Cortex of kidney (tissue), 1 donor: Measurements from ENCODE around the gene WDR33.

Experiments
- DNase-seq: peaks from one replicate; lab custom pipeline; 2025; lab: John Stamatoyannopoulos, UW

Gene WDR33

GRCh38 chr2:127694986-127695385, 116.0 kb downstream of the WDR33 start:
- no peak for DNase-seq

- DNase-seq, result no peak
Measured at GRCh38 chr2:127690696-127691095, 120.3 kb downstream of the WDR33 start.

GRCh38 chr2:127688405-127688804, 122.6 kb downstream of the WDR33 start:
- no peak for DNase-seq

GRCh38 chr2:127685410-127686080, 125.4 kb downstream of the WDR33 start:
- DNase-seq, result no peak

GRCh38 chr2:127683757-127684156, 127.2 kb downstream of the WDR33 start:
- no peak for DNase-seq

- DNase-seq, result no peak
Measured at GRCh38 chr2:127683056-127683455, 127.9 kb downstream of the WDR33 start.

DNA sequence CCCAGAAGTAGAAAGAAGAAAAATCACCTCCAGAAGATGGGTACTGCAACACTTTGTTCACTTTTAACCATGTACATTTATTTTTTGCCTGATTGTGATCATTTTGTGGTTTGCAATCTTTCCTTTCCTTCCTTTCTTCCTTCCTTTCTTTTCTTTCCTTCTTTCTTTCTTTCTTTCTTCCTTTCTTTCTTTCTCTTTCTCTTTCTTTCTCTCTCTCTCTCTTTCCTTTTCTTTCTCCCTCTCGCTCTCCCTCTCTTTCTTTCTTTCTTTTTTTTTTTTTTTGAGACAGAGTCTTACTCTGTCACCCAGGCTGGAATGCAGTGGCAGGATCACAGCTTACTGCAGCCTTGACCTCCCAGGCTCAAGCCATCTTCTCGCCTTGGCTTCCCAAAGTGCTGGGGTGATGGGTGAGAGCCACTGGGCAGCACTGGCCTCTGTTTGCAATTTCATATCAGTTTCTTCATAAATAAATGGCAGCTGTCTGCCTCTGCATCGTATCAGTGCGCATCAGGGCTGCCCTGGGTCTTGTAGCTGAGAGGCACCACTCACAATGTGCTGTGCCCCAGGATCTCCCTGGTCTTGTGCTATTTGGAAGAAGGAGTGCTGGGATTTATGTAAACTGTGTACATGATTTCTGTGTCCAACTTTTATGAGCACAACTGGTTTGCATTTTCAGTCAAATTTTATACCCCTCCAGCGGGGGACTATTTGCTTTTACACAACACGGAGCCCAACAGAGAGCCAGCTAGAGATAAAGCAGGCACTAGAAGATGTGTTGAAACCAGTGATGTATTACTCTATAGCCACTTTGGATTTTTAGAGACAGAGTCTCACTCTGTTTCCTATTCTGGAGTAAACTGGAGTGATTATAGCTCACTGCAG, 128.8 kb downstream of the WDR33 start:
- DNase-seq, result no peak

DNA sequence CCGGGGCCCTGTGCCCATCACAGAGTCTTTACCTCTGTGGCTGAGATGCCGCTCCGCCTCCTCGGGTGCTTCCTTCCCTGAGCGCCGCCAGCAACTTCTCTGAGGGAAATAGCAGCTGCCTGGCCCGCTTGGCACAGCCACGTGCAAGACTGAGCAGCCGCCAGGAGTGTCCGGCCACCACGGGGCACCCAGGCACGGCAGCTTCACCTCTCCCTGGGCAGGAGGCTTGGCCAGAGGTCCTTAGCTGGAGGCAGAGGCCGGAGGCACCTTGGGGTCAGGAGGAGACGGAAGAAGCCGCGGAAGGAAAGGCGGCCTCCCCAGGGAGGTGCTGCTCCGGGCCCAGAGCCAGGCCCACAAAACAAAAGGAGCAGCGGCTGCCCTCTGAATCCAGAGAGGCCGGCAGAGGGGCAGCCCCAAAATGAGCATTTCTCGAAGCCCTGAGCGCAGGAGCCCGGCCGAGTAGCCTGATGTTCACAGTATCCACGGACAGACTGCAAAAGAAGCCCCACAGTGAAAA, 129.6 kb downstream of the WDR33 start:
- DNase-seq, result no peak

- DNase-seq, result no peak
Measured at GRCh38 chr2:127680706-127681287, 130.2 kb downstream of the WDR33 start.

DNA sequence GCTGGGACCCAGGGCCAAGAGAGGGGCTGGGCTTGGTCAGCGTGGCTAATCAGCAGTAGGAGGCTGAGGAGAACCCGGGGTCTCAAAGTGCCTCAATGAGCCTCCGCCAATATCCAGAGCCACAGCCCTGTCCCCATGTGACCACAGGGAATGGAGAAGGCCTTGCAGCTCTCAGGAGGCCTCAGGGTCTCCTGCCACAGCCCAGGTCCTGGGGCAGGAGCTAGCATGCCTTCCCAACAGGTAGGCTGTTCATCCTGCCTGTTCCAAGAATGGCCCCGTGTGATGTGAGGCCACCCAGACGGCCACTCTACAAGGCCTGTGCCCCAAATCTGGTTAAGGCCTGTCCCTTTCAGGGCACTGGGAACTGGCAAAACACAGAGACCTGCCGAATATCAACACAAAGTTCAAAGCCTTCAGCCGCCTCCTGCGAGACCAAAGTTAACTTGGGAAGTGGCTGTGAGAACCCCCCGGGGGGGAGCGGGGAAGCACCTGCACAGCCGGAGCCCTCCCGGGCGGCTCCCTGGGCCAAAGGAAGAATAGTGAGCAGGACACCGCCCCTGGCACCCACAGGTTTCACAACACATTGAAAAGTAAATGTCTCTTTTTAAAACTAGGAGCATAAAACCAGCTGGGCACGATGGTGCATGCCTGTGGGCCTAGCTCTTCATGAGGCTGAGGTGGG, 131.2 kb downstream of the WDR33 start:
- no peak for DNase-seq

DNA sequence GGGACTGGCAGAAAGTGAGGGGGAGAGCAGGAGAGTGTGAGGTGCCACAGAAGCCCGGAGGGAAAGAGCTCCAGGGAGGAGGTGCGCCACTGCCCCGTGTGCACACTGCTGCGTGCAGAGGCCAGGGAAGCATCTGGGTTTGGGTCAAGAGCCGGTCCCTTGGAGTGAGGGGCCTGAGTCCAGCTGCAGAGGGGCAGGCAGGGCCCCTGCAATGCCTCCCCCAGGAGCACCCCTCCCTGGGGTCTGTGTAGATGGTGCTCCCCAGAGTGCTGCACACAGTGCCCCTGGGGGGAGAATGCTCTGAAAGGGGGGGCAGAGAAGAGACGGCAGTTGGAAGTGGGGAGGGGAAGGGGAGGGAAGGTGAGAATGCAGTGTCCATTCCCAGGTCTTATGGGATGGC, 132.0 kb downstream of the WDR33 start:
- no peak for DNase-seq

- no peak for DNase-seq
Measured at GRCh38 chr2:127678531-127678930, 132.4 kb downstream of the WDR33 start.

GRCh38 chr2:127676906-127677305, 134.1 kb downstream of the WDR33 start:
- no peak for DNase-seq

DNA sequence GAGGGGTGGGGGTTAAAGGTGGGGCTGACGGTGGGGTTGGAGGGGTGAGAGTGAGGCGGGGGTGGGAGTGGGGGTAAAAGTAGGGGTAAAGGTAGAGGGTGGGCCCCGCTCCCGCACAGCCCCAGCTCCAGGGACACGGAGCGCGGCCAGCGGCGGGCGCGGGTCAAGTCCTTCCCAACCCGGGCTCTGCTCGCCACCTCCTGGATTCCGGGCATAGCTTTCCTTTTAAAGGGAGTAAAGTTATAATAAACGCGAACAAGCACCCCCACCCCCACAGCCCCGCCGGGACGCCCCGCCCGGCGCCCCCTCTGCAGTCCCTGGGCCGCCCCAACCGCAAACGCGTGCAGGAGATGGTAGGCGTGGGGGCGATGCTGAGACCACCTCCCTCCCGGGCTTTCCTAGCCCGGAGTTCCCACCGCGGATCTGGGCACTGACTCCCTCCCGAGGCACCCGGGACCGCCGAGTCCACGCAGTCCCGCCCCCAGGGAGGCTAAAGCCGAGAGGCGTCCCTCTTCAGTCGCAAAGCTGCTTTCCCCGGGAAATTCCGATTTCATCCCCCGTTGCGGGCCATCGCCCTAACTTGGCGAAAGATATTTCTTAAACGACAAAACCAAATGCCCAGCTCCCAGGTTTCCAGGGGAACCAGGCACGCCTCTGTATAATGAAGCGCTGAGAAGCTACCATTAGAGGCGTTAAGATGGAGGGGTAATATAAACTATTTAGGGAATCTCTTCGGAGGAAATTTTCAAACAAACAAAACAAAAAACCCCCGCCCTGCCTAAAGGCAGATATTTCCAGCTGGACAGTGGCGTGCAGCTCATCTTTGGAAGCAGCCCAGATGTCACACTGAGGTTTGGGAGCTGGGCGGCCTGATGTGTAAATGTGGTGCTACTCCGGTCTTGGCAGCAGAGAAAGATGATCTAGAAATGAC, 135.4 kb downstream of the WDR33 start, which contains the start of gene LIMS2:
Gene LIMS2 (minus strand): TSS at position 200 of the 931 bp plus-strand sequence. CDS start 506 bp downstream, outside the sequence.
- no peak for DNase-seq

DNA sequence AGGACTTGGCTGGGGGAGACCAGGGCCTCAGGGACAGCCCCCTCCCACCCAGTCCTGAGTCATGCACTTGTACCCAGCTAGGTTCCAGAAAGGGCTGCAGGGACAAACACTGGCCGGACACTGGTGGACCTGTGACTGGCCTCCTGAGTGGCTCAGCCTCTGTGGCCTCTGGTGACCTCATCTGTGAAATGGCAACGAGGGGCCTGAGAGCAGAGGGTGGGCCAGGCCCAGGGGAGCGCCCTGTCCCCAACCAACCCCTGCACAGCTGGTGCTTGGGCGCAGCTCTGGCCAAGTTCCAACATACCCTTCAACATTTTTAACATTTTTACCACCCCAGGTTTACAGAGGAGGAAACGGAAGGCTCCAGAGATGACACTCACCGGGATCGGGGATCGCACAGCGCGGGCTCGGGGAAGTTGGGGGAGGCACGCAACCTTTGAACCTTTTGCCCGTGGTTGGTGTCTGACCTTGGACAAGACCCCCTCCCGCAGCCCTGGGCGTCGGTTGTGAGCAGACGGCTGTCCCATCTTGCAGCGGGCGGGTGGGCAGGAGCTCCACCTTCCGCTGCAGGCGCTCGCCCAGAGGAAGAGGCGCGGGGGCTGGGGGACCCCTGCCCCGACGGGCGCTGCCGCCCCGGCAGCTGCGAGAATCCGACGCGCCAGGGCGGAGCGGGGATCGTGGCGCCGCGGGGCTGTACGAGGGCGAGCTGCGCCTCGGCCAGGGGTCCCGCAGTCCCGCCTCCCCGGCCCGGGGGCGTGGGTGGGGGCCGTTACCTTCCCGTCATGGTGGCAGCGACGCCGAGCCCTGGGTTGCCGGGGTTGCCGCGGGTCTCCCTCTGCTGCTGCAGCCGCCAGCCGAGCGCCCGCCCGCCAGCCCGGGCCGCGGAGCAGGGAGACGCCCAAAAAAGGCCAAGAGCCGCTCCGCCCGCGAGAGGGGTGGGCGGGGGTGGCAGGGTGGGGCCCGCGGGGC, 136.4 kb downstream of the WDR33 start:
- DNase-seq, result no peak

DNA sequence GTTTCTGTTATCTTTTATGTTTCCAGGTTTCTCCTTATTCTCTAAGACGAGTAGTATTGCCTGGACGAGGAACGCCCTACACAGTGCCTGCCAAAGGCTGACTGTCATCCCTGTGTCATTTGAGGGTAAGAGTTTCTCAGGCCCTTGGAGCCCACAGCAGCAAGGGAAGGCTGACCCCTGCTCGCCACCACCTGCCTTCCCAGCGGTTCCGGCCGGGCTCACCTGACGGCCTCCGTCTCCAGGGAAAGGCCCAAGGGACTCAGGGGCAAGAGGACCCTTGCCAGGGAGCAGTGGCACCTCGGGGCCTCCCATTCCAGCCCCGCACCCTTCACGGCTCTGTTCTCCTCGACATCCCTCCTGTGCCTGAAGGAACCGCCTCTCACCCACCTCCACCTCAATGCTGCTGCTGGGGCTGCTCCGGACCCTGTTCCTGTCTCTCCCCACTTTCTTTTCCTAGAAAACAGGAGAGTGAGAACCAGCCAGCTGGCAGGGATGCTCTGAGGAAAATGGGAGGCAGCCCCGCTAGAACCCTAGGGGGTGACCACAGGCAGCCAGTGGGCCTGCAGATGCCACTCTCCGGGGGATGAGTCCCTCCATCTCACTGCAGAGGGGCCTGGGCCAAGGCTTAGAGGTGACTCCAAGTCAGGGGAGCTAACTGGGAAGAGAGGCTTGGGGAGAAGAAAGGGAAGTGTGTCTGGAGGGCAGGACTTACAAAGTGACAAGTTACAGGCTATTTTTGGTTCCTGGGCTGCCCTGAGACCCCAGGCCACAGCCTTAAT, 137.5 kb downstream of the WDR33 start:
- DNase-seq, result no peak

DNA sequence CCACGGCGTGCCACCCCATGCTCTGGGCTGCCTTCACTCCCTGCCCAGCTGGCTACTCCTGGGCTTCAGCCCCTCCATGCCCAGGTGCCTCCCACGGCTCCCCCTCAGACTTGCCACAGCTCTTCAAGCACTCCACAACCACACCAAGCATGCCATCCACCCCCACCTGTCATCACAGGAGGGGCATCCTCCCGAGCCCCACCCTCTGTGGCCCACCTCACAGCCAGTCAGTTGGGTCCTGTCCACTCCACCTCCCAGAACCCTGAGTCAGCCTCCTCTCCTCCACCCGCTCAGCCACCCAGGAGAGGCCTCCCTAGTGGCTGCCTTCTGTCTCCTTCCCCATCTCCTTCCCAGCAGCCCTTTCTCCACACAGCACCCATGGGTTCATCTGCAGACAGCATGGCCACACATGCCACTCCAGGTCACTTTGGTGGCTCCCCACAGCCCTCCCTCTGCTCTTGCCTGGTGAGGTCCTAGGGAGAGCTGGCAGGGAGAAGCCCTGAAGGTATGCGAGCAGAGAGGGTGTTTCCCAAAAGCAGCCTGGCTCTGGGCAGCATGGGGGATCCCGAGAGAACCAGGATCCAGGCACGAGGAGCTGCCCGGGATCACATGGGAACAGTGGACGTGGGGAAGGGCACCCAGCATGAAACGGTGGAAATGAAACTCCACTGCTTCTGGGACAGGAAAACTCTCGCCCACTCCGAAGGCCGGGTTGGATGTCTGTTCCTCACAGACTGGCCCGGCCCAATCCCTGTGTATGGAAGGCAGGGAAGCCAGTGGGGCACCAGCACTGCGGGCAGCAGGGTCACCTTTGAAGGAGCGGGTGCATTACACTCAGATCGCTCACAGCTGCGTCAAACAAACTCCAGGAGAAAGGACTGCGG, 138.4 kb downstream of the WDR33 start:
- no peak for DNase-seq
